Mesenchymal stem cell (in vitro differentiated cells and primary cell): ENCODE measurements around the gene COL25A1.

Experiments
- DNase-seq: peaks from one replicate; pipeline ENCODE4 v3.0.0-alpha.2; 2013
- H2AFZ ChIP-seq: one replicate; pipeline ENCODE4 v1.6.1; 2013; ENCODE audit warnings: low read depth, mild to moderate bottlenecking, control low read depth, inconsistent platforms, low read length, moderate library complexity
- H2AK5ac ChIP-seq: 2 replicates; pipeline ENCODE4 v1.6.1; 2013; ENCODE audit warnings: low read length, moderate library complexity, mild to moderate bottlenecking, inconsistent platforms; ENCODE audit not compliant: severe bottlenecking
- H2BK120ac ChIP-seq: one replicate; pipeline ENCODE4 v1.6.1; 2013; ENCODE audit warnings: low read depth, mild to moderate bottlenecking, inconsistent platforms, low read length, moderate library complexity
- H2BK12ac ChIP-seq, 2 experiments: one replicate each; pipeline ENCODE4 v1.6.1; 2013; ENCODE audit warnings: inconsistent platforms in 2 of 2, low read length in 2 of 2, mild to moderate bottlenecking in 2 of 2, moderate library complexity in 2 of 2, control low read depth in 1 of 2
- H2BK15ac ChIP-seq: one replicate; pipeline ENCODE4 v1.6.1; 2013; ENCODE audit warnings: mild to moderate bottlenecking, low read depth, inconsistent platforms; ENCODE audit not compliant: poor library complexity, severe bottlenecking
- H2BK5ac ChIP-seq: 2 replicates; pipeline ENCODE4 v1.6.1; 2013; ENCODE audit warnings: low read depth, mild to moderate bottlenecking, low read length, control low read depth, inconsistent platforms; ENCODE audit not compliant: poor library complexity, severe bottlenecking
- H3K14ac ChIP-seq, 2 experiments: one replicate each; pipeline ENCODE4 v1.6.1; 2013; ENCODE audit warnings: inconsistent platforms in 2 of 2, low read length in 2 of 2, control low read depth in 1 of 2, mild to moderate bottlenecking in 1 of 2, moderate library complexity in 1 of 2
- H3K18ac ChIP-seq, 2 experiments: one replicate each; pipeline ENCODE4 v1.6.1; 2013; ENCODE audit warnings: inconsistent platforms in 2 of 2, low read length in 2 of 2, control low read depth in 1 of 2, low read depth in 1 of 2, mild to moderate bottlenecking in 1 of 2
- H3K23ac ChIP-seq, 2 experiments: one replicate each; pipeline ENCODE4 v1.6.1; 2013; ENCODE audit warnings: inconsistent platforms in 2 of 2, low read length in 2 of 2, mild to moderate bottlenecking in 2 of 2, moderate library complexity in 2 of 2, control low read depth in 1 of 2
- H3K27ac ChIP-seq: 2 replicates; pipeline ENCODE4 v1.5.1; 2013; ENCODE audit warnings: mild to moderate bottlenecking, moderate library complexity, low read length, control low read depth, inconsistent platforms; ENCODE audit not compliant: poor library complexity, severe bottlenecking
- H3K27me3 ChIP-seq, 2 experiments: 2 replicates each; pipeline versions ENCODE4 v1.6.1 to v1.7.0; 2013; ENCODE audit warnings: low read length in 2 of 2, mild to moderate bottlenecking in 2 of 2, moderate library complexity in 2 of 2, control low read depth in 1 of 2, inconsistent platforms in 1 of 2; ENCODE audit not compliant: control insufficient read depth in 1 of 2, insufficient read depth in 1 of 2
- H3K36me3 ChIP-seq, 2 experiments: 2 replicates each; pipeline versions ENCODE4 v1.6.1 to v1.7.0; 2013; ENCODE audit warnings: low read length in 2 of 2, control low read depth in 1 of 2, inconsistent platforms in 1 of 2, low read depth in 1 of 2, mild to moderate bottlenecking in 1 of 2; ENCODE audit not compliant: insufficient read depth in 2 of 2, control insufficient read depth in 1 of 2
- H3K4ac ChIP-seq, 2 experiments: one replicate each; pipeline ENCODE4 v1.6.1; 2013; ENCODE audit warnings: inconsistent platforms in 2 of 2, low read length in 2 of 2, mild to moderate bottlenecking in 2 of 2, moderate library complexity in 2 of 2, control low read depth in 1 of 2, low read depth in 1 of 2
- H3K4me1 ChIP-seq: 2 replicates; pipeline ENCODE4 v1.6.1; 2013; ENCODE audit warnings: low read depth, low read length, control low read depth; ENCODE audit not compliant: control insufficient read depth, insufficient read depth
- H3K4me2 ChIP-seq: 2 replicates; pipeline ENCODE4 v1.6.1; 2013; ENCODE audit warnings: low read length, mild to moderate bottlenecking, inconsistent platforms; ENCODE audit not compliant: poor library complexity, severe bottlenecking
- H3K4me3 ChIP-seq, 2 experiments: 2 replicates each; pipeline versions ENCODE4 v1.5.1 to v1.7.0; 2013; ENCODE audit warnings: low read length in 2 of 2, mild to moderate bottlenecking in 2 of 2, control low read depth in 1 of 2, low read depth in 1 of 2; ENCODE audit not compliant: insufficient read depth in 1 of 2
- H3K79me1 ChIP-seq: replicated peaks from 2 replicates; pipeline ENCODE4 v1.6.1; 2013; ENCODE audit warnings: mild to moderate bottlenecking, control low read depth, low read length, inconsistent platforms; ENCODE audit not compliant: poor library complexity, severe bottlenecking
- H3K9ac ChIP-seq: 2 replicates; pipeline ENCODE4 v1.7.0; 2013; ENCODE audit warnings: mild to moderate bottlenecking, low read length, moderate library complexity
- H3K9me3 ChIP-seq: 2 replicates; pipeline ENCODE4 v1.7.0; 2013; ENCODE audit warnings: mild to moderate bottlenecking, low read length; ENCODE audit not compliant: control insufficient read depth
- H4K8ac ChIP-seq: one replicate; pipeline ENCODE4 v1.6.1; 2013; ENCODE audit warnings: inconsistent platforms, mild to moderate bottlenecking, low read length, moderate library complexity
- H4K91ac ChIP-seq: one replicate; pipeline ENCODE4 v1.6.1; 2013; ENCODE audit warnings: mild to moderate bottlenecking, low read length, inconsistent platforms
- WGBS: methylation state at CpG from one replicate; pipeline ENCODE4 v1.1.7; 2013; ENCODE audit warnings: mixed read lengths; 5-methylcytosine and 5-hydroxymethylcytosine counted together

The COL25A1 gene

DNA sequence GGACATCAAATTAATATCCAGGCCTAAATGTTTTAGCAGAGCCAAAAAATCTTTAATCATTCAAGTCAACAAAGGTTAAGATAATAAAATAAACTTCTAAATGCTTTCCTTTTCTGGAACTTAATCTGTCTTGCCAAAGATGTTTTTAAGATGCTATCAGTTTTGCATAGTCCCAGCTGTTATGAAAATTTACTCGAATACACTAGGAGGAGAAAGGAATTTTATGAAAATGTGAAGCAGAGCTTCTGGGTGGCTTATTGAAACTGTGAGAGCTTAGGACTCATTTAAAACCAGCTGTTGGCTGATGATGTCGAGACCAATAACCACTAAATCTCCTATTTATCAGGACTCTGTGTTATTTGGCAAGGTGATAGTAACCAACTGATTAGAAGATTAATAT, 337.4 kb downstream of the COL25A1 start:
- Histone ChIP-seq H2BK15ac (no peak overlapping the region), H3K23ac (no peak overlapping the region), H3K4ac (no peak overlapping the region), H4K91ac (no peak overlapping the region), H3K79me1 (no peaks in the 10 kb centered on the region), H3K4me1 (no peaks in the 10 kb centered on the region), H3K9ac (no peak overlapping the region), H3K4me2 (no peak overlapping the region), H4K8ac (no peak overlapping the region), H3K9me3 (no peaks in the 10 kb centered on the region), H3K18ac (no peak overlapping the region), H3K4me3 (no peak overlapping the region), H3K14ac (no peak overlapping the region), H3K36me3 (no peaks in the 10 kb centered on the region), H2BK120ac (no peak overlapping the region), H2AK5ac (no peak overlapping the region), H2BK12ac (no peak overlapping the region), H3K27me3 (no peaks in the 10 kb centered on the region), H2AFZ (no peak overlapping the region), H3K27ac (no peak overlapping the region), H2BK5ac (no peak overlapping the region)
- DNase-seq = no peak
- WGBS = 88% methylated on average over 1 of the region's 2 CpGs

DNA sequence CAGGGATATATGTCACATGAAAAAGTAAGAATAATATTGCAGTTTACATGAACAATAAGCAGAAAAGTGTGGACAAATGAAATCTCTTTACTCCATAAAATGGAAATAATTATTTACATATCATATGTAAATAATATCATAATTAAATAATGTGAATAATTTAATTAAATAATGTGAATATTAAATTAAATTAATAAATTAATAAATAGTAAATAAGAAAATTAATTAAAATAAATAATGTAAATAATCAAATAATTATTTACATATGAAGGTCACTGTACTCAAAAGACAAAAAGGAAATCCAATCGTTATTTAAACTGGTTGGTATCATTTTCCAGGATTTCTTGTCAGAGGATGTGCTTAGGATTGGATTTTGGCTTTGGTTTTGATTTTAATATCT, 338.5 kb downstream of the COL25A1 start:
- no peaks in the 10 kb centered on the region for H3K9me3 ChIP-seq
- H2BK5ac ChIP-seq = no peak overlapping the region
- no peak overlapping the region for H3K23ac ChIP-seq
- no peak overlapping the region for H2BK12ac ChIP-seq
- no CpG with 5 or more reads among the region's 1 CpG for WGBS
- H3K27me3 ChIP-seq = no peaks in the 10 kb centered on the region
- H2AFZ ChIP-seq = no peak overlapping the region
- no peak overlapping the region for H2BK15ac ChIP-seq
- no peak overlapping the region for H3K27ac ChIP-seq
- no peak overlapping the region for H3K18ac ChIP-seq
- H3K9ac ChIP-seq = no peak overlapping the region
- H3K4ac ChIP-seq = no peak overlapping the region
- no peak overlapping the region for H2BK120ac ChIP-seq
- H3K4me2 ChIP-seq = no peak overlapping the region
- no peak overlapping the region for H3K14ac ChIP-seq
- no peak for DNase-seq
- H3K36me3 ChIP-seq = no peaks in the 10 kb centered on the region
- no peaks in the 10 kb centered on the region for H3K4me1 ChIP-seq
- H3K79me1 ChIP-seq = no peaks in the 10 kb centered on the region
- no peak overlapping the region for H4K91ac ChIP-seq
- H3K4me3 ChIP-seq = no peak overlapping the region
- H4K8ac ChIP-seq = no peak overlapping the region
- no peak overlapping the region for H2AK5ac ChIP-seq

DNA sequence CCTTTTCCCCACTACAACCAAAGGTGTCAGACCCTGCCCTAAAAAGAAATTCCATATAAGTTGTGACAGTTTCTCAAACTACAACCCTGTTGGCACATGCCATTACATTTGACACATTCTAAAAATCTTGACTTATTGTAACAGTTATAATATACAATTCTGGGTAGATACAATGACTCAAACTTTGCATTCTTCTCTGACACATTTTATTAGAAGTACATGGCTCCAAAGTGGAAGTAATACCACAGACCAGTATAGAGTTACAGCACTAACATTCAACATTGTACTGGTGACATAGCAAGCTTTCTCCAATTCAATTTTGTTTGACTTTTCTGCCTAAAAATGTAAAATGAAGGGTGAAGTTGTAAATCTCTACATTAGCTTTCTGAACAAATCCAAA, 343.0 kb downstream of the COL25A1 start:
- H3K4ac ChIP-seq = no peak overlapping the region
- no peak overlapping the region for H2BK5ac ChIP-seq
- H3K27ac ChIP-seq = no peak overlapping the region
- no peak overlapping the region for H3K14ac ChIP-seq
- no peak overlapping the region for H2BK12ac ChIP-seq
- no peak overlapping the region for H3K4me3 ChIP-seq
- no peak overlapping the region for H4K8ac ChIP-seq
- no peaks in the 10 kb centered on the region for H3K27me3 ChIP-seq
- no peak overlapping the region for H4K91ac ChIP-seq
- H3K9ac ChIP-seq = no peak overlapping the region
- no peak overlapping the region for H2AK5ac ChIP-seq
- no peak overlapping the region for H2AFZ ChIP-seq
- no peak overlapping the region for H3K4me2 ChIP-seq
- no peaks in the 10 kb centered on the region for H3K36me3 ChIP-seq
- no peaks in the 10 kb centered on the region for H3K79me1 ChIP-seq
- H2BK15ac ChIP-seq = no peak overlapping the region
- no peaks in the 10 kb centered on the region for H3K4me1 ChIP-seq
- no peak for DNase-seq
- H2BK120ac ChIP-seq = no peak overlapping the region
- no peak overlapping the region for H3K23ac ChIP-seq
- H3K18ac ChIP-seq = no peak overlapping the region
- H3K9me3 ChIP-seq = no peaks in the 10 kb centered on the region

DNA sequence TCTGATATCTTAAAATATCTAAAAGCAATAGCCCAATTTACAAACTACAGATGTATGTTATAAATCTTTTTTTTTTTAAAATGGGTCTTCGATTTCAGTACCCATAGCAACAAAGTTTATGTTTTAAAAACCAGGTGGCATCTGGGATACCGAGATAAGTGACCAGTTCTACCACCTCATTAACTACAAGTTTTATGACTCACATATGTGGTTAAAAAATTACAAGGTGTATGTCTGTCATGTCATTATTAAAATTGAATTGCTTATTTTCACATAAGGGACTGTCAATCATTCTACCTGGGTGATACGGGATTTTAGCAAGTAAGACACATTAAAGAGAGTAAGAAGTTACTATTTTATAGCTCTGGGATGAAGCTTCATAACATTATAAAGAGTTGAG, 347.6 kb downstream of the COL25A1 start:
- Histone ChIP-seq H2BK120ac (no peak overlapping the region), H2AK5ac (no peak overlapping the region), H3K36me3 (no peaks in the 10 kb centered on the region), H2BK15ac (no peak overlapping the region), H3K9me3 (no peaks in the 10 kb centered on the region), H4K8ac (no peak overlapping the region), H3K4me1 (no peaks in the 10 kb centered on the region), H3K27me3 (no peaks in the 10 kb centered on the region), H3K18ac (no peak overlapping the region), H3K14ac (no peak overlapping the region), H3K27ac (no peak overlapping the region), H2BK5ac (no peak overlapping the region), H3K23ac (no peak overlapping the region), H2BK12ac (no peak overlapping the region), H3K4ac (no peak overlapping the region), H2AFZ (no peak overlapping the region), H3K4me3 (no peak overlapping the region), H3K79me1 (no peaks in the 10 kb centered on the region), H3K9ac (no peak overlapping the region), H4K91ac (no peak overlapping the region), H3K4me2 (no peak overlapping the region)
- no peak for DNase-seq
- WGBS = no CpG with 5 or more reads among the region's 3 CpGs
